Right lung (tissue), 5 donors: ENCODE data around the gene LIF. TPM values are rescaled to one million over a fixed set of nuclear protein-coding genes. Genes with fewer than 3 reads are reported as not detected.
"Not testable (repeated sequence)": the region's sequence is repeated elsewhere in the genome, so short reads cannot be mapped to it uniquely, and the experiment has no call there.

ENCODE experiments used
- DNase-seq, 2 donors: peaks; one replicate each; pipeline ENCODE4 v3.0.0-alpha.2; 2013
- polyA plus RNA-seq, 5 donors: library from polyadenylated mRNA; unstranded; fragments of 120-200 nt; gene quantifications; one replicate each; pipeline versions ENCODE4 v1.2.1 to v1.2.3, GENCODE V29; 2013; ENCODE audit warnings: inconsistent platforms in 1 of 5, low replicate concordance in 1 of 5; ENCODE audit not compliant: insufficient read length in 5 of 5, insufficient read depth in 1 of 5

The LIF gene
- polyA plus RNA-seq, 5 donors = 1.4 to 2.5 (median 1.7) TPM

DNA sequence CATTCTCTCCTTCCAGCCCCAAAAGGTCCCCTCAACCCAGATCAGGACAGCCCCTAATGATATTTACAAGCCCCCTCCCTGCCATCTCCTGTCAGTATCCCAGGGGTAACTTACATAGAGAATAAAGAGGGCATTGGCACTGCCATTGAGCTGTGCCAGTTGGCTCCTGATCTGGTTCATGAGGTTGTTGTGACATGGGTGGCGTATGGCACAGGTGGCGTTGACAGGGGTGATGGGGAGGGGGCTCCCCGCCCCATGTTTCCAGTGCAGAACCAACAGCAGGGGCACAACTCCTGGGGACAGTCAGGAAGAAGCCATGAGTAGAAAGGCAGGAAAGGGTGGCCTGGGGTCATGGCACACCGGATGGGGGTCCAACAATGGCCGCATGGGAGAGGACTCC, 1.9 kb downstream of the LIF start:
- no peak for DNase-seq

DNA sequence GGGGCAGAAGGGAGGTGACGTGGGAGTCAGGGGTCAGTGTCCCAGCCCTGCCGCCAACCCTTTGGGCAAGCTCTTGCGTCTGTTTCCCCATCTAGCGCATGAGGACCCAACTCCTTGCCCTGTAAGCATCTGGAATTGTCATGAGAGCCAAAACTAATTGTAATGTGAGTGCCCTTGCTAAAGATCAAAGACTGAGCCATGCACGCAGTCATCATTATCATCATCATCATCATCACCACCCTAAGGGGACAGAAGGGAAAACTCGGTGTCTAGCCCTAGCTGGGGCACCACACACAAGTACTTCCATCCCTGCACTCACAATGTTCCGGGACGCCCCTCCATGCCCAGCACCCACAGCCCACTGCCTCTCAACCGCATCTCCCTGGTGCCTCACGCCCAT, 2.5 kb downstream of the LIF start:
- DNase-seq = no peak

DNA sequence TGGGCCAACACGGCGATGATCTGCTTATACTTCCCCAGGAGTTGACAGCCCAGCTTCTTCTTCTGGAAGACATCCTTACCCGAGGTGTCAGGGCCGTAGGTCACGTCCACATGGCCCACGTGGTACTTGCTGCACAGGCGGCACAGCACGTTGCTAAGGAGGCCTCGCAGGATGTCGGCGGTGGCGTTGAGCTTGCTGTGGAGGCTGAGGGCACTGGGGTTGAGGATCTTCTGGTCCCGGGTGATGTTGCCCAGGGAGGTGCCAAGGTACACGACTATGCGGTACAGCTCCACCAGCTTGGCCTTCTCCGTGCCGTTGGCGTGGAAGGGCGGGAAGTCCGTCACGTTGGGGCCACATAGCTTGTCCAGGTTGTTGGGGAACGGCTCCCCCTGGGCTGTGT, 2.9 kb downstream of the LIF start:
- no peak for DNase-seq

DNA sequence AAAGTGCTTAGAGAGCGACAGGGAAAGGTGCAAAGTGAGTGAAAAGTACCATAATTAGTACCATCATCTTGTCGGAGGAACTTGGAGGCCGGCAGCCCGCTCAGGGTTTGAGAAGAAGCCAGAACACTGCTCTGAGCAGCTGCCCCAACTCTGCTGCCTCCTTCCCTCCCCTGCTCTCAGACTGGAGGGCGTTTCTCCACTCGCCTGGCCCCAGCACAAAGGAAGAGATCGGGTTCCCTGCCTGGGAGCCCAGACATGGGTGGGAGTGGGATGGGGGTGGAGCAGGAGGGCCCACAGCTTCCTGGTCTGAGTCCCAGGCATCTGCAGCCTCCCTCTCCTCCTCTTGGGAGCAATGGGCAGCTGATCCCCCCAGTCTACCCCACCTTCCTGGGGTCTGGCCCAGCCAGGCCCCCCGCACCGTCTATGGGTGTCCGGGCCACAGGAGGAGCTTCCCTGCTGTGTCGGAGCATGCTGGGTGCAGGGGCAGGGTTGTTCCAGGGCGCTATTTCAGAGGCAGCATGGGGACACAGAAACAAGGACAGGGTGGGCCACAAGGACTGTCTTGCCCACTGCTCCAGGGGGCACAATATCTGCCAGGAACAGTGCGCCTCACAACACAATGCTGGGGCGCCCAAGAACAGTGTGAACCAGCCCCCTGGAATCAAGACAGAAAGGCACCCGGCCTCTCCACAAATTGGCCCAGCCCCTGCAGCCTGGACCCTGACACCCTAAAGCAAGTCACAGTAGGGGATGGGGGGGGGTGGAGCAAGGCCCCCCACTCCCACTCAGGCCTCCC, 4.8 kb downstream of the LIF start:
- peak; percentile 83 to 86 for DNase-seq

DNA sequence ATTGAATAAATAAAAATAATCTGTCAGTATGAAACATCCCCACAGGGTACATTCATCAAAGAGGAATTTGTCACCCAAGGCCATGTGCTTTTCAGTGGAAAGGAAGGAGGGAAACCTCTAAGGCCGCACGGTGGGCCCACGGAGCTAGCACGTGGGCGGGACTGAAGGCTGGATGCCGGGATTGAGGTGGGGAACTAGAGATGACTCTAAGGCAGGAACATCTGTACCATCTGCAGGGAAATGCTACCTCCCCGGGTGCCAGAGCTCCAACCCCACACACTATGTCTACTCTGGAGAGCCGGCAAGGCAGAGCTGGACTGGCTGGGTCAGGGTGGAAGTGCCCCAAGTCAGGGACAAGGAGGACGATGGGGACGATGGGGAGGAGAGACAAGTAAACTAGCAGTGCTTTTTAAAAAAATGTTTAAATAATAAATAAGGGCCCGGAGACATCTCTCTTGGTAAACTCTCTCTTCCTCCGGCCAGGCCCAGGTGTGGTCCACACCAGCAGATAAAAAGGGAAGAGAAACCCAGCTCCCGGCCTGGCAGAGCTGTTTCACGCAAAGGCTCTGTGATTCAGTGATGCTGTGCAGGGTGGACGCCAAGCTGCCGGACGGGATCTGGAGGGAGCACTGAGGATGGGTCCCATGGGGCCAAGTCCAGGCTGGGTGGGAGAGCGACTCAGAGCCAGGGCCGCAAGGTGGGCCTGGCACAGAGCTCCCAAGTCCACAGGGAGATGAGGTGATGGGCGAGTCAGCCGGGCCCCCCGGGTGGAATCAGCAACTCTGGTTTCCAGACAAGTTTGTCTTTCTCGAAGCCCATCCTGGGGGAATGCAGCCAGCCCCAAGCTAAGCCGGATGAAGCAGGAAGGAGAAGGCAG, 5.8 kb downstream of the LIF start:
- no peak for DNase-seq

DNA sequence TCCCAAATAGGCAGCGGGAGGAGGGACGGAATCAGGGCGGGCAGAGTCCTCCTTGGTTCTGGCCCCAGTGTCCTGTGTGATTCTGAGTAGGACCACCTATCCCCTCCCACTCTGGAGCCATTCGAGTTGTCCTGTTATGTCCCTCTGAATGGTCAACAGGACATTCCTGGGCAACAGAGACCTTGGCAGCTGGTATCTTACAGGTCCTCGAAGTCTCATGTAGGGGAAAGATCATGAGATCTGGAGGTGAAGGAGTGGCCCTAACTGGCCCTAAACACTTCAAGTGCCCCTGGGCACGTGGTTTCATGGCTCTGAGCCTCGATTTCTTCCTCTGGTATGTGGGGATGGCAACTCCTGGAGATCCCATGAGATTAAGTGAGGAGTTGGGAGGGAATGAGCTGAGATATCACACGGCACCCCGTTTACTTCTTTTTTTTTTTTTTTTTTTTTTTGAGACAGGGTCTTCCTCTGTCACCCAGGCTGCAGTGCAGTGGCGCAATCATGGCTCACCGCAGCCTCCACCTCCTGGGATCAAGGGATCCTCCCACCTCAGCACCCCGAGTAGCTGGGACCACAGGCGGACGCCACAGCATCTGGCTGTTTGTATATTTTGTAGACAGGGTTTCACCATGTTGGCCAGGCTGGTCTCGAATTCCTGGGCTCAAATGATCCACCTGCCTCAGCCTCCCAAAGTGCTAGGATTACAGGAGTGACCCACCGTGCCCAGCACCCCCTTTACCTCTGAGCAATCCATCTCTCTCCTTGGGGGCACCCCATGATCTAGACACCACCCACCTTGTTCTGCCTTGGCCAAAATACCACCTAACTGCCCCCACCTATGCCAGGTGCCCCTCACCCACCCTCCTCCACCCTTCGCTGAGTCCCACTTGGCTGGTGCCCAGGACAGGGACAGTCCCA, 6.8 kb downstream of the LIF start:
- DNase-seq = no peak

DNA sequence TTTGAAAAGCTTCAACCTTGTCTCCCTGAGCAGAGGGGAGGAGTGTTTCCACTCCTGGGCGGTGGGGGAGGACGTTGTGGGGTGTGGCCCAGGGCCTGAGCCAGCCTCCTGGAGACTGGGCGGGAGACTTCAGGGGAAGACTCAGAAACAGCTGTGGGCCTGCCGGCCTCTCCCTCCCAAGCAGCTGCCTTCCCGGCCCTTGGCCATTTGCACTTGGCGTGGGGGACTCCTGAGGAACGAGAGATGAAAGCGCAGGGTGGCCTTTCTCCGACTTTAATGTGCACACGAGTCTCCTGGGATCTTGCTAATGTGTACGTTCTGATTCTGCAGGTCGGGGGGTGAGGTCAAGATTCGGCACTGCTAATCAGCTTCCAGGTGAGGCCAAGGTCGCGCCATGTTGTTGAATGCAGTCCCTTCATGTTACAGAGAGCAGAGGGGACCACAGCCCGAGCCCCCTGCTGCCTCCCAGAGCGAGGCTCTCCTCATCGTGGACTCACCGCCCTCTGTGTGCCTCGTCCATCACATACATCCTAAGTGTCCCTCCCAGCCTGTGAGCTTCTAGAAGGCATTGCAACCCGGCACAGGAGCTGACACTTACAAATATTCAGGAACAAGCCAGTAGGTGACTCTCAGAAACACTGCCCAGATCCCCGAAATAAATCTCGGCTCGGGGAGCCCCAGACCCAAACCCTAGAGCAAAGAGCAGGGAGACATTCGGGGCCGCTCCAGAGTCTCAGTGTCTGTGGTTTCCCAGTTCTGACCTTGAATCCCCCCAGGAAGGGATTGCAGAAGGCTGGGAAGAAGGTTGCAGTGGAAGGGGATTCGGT, 7.7 kb downstream of the LIF start:
- DNase-seq = peak in 1 of 2 donors; percentile 48

DNA sequence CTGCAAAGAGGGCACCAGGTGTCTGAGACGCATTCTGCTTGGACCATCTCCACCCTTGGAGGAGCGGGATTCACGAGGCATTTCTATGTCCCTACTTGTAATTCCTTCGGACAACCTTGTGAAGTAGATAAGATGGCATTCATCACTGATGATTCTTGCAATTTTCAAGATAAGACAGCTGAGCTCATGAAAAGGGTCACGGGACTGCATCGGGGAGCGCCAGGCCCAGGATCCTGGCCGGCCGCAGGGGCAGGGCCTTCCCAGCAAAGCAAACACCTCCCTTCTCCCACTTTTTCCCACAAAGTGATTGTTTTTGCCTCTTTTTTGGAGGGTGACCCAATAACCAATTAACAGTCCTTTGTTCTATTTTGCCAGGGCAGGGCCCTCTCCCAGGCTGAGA, 8.4 kb downstream of the LIF start:
- no peak for DNase-seq

DNA sequence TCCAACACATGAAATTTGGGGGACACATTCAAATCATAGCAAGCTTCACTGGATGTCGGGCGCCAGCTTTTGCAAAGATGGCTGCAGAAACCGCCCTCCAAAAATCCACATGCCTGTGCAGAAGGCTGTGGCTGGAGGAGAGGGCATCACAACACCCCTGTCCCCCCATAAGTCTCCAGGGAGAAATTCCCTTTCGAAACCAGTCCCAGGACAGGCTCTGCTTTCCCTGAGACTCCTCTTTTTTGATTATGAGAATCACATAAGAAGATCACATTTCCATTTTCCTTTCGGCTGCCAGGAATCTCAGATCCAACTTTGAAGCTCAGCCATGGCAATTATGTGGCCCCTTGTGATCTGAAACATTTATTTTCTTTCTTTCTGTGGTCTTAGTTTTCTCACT, 9.7 kb downstream of the LIF start:
- no peak for DNase-seq

DNA sequence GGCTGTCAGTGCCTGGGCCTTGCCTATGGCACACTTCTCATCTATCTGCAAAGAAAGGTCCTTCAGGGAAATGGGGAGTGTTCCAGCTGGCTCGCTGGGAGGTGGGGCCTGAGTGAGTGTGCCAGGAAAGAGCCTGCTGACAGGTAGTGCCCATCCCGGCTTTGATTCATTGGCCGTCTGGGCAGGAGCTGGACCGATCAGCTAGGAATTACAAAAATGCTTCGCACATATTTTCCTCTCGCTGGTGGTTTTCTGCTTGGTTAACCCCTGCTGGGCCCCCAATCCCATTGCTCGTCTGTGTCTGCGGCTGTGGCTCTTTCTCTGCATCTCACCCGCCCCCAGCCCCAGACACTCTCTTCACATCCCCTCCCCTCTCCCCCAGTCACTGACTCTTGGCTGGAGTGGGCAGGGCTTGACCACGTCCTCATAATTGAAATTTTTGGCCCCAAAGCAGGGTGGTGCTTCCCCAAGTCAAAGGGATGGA, 10.8 kb downstream of the LIF start:
- DNase-seq = no peak

DNA sequence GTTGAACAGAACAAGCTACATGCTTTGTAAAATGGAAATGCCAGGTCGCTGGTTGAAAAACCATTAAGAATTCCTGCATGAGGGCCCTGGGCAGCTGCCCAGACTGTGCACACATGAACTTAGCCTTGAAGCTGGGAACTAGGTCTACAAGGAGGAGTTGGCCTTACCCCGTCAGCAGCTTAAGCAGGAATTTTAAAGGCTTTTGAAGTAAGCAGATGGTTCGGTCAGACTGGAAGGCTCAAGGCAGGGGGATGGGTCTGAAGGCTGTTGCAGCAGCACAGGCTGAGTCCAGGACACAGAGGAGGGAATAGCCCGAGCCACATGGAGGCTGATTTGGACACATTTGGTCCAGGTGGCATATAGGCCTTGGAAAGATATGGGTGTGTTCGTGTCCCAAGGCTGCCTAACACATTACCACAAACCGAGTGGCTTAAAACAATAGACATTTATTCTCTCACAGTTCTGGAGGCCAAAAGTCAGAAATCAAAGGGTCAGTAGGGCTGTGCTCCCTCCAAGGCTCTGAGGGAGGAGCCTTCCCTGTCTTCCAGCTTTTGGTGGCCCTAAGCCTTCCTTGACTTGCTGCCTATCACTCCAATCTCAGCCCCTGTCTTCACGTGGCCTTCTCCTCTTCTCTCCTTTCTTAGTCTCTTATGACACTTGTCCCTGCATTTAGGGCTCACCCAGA, 11.6 kb downstream of the LIF start:
- DNase-seq = no peak

DNA sequence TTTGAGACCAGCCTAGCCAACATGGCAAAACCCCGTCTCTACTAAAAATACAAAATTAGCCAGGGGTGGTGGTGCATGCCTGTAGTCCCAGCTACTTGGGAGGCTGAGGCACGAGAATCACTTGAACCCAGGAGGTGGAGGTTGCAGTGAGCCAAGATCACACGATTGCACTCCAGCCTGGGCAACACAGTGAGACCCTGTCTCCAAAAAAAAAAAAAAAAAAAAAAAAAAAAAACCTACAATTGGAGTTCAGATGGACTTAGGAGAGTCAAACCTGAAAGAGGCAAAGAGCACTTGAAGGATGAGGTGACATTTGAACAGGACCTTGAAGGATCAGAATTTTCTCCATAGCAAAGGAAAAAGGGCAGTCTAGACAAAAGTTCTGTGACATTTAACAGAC, 12.2 kb downstream of the LIF start:
- not testable (repeated sequence) for DNase-seq

DNA sequence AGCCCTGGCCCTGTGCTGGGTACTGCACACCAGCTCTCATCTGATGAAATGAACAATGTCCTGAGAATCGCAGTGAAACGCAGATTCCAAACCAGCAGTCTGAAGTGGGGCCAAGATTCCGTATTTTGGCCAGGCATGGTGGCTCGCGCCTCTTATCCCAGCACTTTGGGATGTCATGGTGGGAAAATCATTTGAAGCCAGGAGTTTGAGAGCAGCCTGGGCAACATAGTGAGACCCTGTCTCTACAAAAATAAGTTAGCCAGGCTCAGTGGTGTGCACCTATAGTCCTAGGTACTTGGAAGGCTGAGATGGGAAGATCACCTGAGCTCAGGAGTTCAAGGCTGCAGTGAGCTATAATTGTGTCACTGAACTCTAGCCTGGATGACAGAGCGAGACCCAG, 13.0 kb downstream of the LIF start:
- no peak for DNase-seq

DNA sequence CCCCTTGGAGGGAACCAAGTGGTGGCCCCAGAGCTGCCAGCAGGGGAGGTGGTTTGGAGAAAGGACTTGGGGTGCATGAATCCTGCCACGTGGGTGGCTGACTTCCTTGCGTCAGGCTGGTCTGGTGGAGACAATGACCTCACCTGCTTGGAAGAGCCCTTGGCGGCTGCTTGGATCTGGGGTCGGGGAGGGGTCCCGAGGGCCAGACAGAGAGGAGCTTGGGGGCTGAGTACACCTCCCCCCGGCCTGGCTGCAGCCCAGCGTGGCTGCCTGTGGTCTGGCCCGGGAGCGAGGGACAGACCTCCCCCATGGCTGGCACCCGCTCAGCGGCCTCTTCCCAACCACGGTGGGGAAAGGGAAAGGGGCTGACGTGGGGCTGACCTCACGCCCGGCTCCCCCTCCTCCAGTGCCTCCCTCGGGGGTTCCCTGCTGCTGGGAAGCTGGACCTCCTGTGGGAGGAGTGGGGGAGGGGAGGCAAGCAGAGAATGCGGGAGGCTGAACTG, 13.8 kb downstream of the LIF start:
- DNase-seq = no peak

DNA sequence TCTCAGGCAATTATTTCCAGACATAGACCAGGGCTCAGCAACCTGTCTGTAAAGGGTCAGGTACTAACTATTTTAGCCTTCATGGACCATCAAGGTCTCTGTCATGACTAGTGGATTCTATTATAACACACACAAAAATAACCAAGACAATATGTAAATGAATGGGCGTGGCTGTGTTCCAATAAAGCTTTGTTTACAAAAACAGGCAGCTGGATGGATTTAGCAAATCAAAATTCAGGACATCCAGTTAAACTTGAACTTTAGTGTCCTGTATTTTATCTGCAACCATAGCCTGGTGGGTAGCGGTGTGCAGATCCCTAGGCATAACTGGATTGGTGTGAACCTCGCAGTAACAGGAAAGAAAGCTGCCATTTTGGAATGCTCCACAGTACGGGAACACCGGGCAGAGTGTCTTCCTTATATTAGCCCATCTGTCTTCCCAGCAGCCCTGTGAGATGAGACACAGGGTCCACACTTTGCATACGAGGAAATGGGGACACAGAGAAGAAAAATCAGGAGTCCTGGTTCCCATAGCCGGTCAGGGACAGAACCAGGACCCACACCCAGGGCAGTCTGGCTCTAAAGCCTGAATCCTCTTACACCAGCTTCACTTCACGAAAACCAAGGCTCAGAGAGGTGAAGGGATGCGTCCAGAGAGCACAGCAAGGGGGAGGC, 15.6 kb downstream of the LIF start:
- DNase-seq = no peak

DNA sequence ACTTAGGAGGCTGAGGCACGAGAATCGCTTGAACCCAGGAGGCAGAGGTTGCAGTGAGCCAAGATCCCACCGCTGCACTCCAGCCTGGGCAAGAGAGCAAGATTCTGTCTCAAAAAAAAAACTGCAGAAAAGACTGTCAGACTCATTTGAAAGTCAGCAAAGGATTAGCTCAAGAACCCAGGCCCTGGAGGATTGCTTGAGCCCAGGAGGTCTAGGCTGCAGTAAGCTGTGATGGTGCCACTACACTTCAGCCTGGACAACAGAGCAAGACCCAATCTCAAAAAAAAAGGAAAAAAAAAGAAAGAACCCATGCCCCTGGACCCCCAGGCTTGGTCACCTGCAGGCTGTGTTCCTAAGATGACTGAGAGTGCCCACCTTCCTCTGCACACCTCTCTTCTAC, 16.2 kb downstream of the LIF start:
- DNase-seq = no peak

DNA sequence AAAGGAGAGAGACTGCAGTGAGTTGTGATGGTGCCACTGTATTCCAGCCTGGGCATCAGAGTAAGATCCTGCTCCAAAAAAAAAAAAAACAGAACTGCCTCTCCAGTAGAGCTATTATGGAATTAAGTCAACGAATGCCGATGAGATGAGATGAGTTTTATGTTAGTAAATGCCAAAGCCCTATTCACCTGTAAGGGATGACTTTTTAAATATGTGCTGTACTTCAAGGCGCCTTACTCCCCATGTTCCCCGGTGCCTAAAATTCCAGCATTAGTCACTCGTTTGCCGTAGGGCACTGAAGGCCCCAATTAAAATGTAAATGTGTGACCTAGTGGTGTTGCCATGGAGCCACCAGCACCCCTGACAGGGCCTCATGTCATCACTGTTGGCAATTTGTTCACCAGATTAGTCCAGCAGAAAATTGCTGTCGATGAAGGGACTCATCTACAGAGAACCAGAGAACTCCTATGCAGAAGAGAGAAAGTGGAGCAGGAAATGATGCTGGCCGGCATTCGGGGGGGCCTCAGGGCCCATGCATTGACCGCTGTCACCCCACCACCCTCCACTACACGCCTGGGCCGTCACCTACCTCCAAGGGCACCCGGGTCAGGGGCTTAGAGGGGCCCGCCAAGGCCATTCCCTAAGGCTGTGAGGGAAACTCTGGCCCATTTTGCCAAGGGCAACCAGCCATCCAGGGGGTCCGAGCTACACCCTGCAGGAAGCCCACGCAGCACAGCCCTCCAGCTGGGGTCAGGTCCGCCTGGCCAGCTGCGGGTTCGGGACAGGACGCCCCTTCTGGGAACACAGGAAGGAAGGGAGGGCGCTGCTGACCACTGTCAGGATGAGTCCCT, 17.8 kb downstream of the LIF start:
- no peak for DNase-seq

DNA sequence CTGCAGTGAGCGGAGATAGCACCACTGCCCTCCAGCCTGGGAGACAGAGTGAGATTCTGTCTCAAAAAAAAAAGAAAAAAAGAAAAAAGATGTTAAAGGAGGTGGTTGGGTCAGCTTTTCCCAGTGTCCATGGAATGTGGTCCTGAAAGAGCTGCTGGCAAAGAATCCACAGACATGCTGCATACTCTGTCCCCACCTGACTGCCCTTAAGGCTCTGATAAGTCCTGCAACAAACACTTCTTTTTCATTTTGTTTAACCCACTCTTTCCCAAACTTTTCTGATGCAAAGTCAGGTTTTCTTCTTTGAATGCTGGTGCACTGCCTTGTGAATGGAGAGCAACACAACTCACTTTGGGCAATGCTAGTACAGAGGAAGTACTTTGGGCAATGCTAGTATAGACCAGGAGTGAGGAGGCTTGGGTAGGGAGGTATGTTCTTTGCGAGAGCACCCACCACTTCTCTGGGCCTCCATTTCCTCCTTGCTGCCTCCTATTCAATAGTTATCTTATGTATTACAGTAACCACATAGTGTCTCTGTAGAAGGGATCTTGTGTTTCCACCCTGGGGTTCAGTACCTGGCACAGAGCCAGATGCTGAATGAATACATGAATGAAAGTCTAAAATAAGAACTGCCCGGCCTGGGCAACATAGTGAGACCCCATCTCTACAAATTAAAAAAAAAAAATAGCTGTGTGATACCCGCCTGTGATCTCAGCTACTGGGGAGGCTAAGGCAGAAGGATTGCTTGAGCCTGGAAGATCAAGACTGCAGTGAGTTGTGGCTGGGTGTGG, 18.9 kb downstream of the LIF start:
- DNase-seq = no peak
